Thyroid gland (tissue), 4 donors: Measurements from ENCODE around the gene ESR1.

Experiments used
- CTCF ChIP-seq, 6 experiments: fragments of 200-600 bp in 3 of 6; fragments of 450-650 bp in 3 of 6; sonication (generic) in 3 of 6; IDR thresholded peaks; one replicate each; pipeline ENCODE4 v1.5.1; 2016 to 2019; ENCODE audit warnings: antibody characterized with exemption in 6 of 6, mild to moderate bottlenecking in 2 of 6, inconsistent platforms in 1 of 6, moderate library complexity in 1 of 6
- POLR2A ChIP-seq, 2 donors: fragments of 450-650 bp; IDR thresholded peaks; one replicate each; pipeline ENCODE4 v1.6.1; 2017; ENCODE audit warnings: antibody characterized with exemption in 2 of 2, mild to moderate bottlenecking in 2 of 2, moderate library complexity in 1 of 2

DNA sequence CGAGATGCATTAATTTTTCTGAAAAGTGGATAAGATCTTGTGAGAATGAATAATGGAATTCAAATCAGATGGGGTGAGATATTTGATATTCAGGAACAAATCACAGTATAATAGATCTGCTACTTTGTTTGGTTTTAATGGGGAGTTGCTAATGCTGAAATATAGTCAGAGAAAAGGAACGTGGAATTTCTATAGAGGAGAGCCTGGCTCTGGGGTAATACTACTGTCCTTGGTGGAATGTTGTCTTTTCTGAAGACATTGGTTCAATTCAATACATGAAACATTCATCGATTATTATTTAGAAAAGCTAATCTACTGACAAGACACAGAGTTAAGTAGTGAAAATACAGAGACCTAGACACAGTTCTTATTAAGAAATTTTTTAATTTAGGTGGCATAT lies 108.6 kb downstream of the ESR1 start:
- TF ChIP-seq CTCF (IDR thresholded peaks at IDR 0.05) (no peak), POLR2A (IDR thresholded peaks at IDR 0.05) (no peak)
